GM18870 (cell line): ENCODE data around the gene NPTN.

ENCODE experiments used
- ATAC-seq: cut with Tn5 transposase; IDR thresholded peaks from one replicate; pipeline ENCODE4 v1.9.1; 2021; ENCODE audit warnings: moderate library complexity; ENCODE audit not compliant: unreplicated experiment

NPTN gene

GRCh38 chr15:73522011-73522410 lies 111.2 kb downstream of the NPTN start:
- ATAC-seq = no peak

GRCh38 chr15:73518876-73519733 lies 114.1 kb downstream of the NPTN start:
- ATAC-seq = no peak

GRCh38 chr15:73518180-73518862 lies 114.9 kb downstream of the NPTN start:
- no peak for ATAC-seq

GRCh38 chr15:73517566-73517965 lies 115.6 kb downstream of the NPTN start:
- no peak for ATAC-seq

- ATAC-seq = no peak
Observed at GRCh38 chr15:73515527-73515926, 117.7 kb downstream of the NPTN start.
